GM12878 (cell line): ENCODE data around the gene NT5DC3. TPM values are rescaled to one million over a fixed set of nuclear protein-coding genes. Genes with fewer than 3 reads are reported as not detected.

Source experiments
- ATAC-seq: fragments of 200-7000 bp; cut with Tn5 transposase; 3 replicates; pipeline ENCODE4 v1.9.1; 2020; ENCODE audit warnings: mild to moderate bottlenecking, moderate library complexity
- BruUV-seq: library from RNA; stranded (reverse); fragments of 400-500 nt; replicated peaks from 2 replicates; lab custom pipeline; 2021; lab: Mats Ljungman, UMichigan
- CTCF ChIA-PET: fragments of 300-600 bp; sonication (Branson Sonifier 250); formaldehyde crosslinking; extraction: SDS; loops from one replicate; lab custom pipeline; 2021; ENCODE audit warnings: inconsistent platforms; lab: Yijun Ruan, JAX
- POLR2A ChIA-PET: fragments of 350-600 bp; formaldehyde crosslinking; extraction: SDS; loops from one replicate; lab custom pipeline; 2021; ENCODE audit warnings: inconsistent platforms; lab: Charles Lee
- RAD21 ChIA-PET: fragments of 300-600 bp; sonication (Branson Sonifier 250); formaldehyde crosslinking; loops from one replicate; lab custom pipeline; 2023; ENCODE audit warnings: antibody characterized with exemption; ENCODE audit not compliant: unreplicated experiment; lab: Charles Lee
- SMC1A ChIA-PET: fragments of 300-600 bp; sonication (Branson Sonifier 250); formaldehyde crosslinking; loops from one replicate; lab custom pipeline; 2023; ENCODE audit not compliant: unreplicated experiment, uncharacterized antibody; lab: Charles Lee
- DNase-seq: peaks from one replicate; pipeline ENCODE4 v3.0.0-alpha.2; 2011; ENCODE audit warnings: low read depth, low spot score
- FAIRE-seq: peaks from 3 replicates; lab custom pipeline; 2011; peaks lifted over from hg19 to GRCh38; lab: Jason Lieb, UNC
- H2AFZ ChIP-seq: 2 replicates; pipeline ENCODE4 v1.6.0; 2011; ENCODE audit warnings: low read depth, low read length, control low read depth; ENCODE audit not compliant: control insufficient read depth
- H3K27ac ChIP-seq: 2 replicates; pipeline ENCODE4 v1.5.1; 2011; ENCODE audit warnings: control low read depth; ENCODE audit not compliant: control insufficient read depth, insufficient read depth
- H3K27me3 ChIP-seq, 2 experiments: replicated peaks in 1 of 2; 2 replicates each; pipeline versions ENCODE4 v1.6.0 to v1.6.1; 2011; ENCODE audit warnings: low read length in 1 of 2; ENCODE audit not compliant: control insufficient read depth in 2 of 2, insufficient read depth in 2 of 2
- H3K36me3 ChIP-seq, 2 experiments: 2 replicates each; pipeline ENCODE4 v1.5.1; 2011; ENCODE audit warnings: low read length in 1 of 2; ENCODE audit not compliant: control insufficient read depth in 2 of 2, insufficient read depth in 2 of 2
- H3K4me1 ChIP-seq: 2 replicates; pipeline ENCODE4 v1.6.1; 2011; ENCODE audit warnings: mild to moderate bottlenecking, low read length, moderate library complexity, mixed read lengths; ENCODE audit not compliant: control insufficient read depth, insufficient read depth
- H3K4me2 ChIP-seq: 2 replicates; pipeline ENCODE4 v1.6.0; 2011; ENCODE audit warnings: control low read depth; ENCODE audit not compliant: control insufficient read depth, insufficient read depth
- H3K4me3 ChIP-seq: fragments of 200-600 bp; sonication (generic); 2 replicates; pipeline ENCODE4 v1.5.1; 2016
- H3K79me2 ChIP-seq: 2 replicates; pipeline ENCODE4 v1.6.0; 2011; ENCODE audit warnings: low read length; ENCODE audit not compliant: control insufficient read depth, insufficient read depth
- H3K9ac ChIP-seq: 2 replicates; pipeline ENCODE4 v1.8.0; 2011; ENCODE audit warnings: low read length, control low read depth, mixed read lengths; ENCODE audit not compliant: control insufficient read depth, insufficient read depth
- H3K9me3 ChIP-seq: replicated peaks from 3 replicates; pipeline ENCODE4 v1.5.1; 2011; ENCODE audit warnings: mild to moderate bottlenecking, low read length; ENCODE audit not compliant: control insufficient read depth, insufficient read depth
- H4K20me1 ChIP-seq: 2 replicates; pipeline ENCODE4 v1.6.0; 2011; ENCODE audit not compliant: control insufficient read depth, insufficient read depth
- CBX5 ChIP-seq: sonication (generic); IDR thresholded peaks from 2 replicates; pipeline ENCODE4 v1.6.1; 2016; ENCODE audit warnings: low read depth, moderate library complexity, mild to moderate bottlenecking, inconsistent platforms
- CEBPB ChIP-seq, 2 experiments: fragments of 150-350 bp in 1 of 2; IDR thresholded peaks; 2 replicates each; pipeline ENCODE4 v1.6.1; 2012 to 2014; ENCODE audit warnings: low read depth in 2 of 2, low read length in 2 of 2, borderline replicate concordance in 1 of 2, inconsistent platforms in 1 of 2
- CEBPZ ChIP-seq: fragments of 150-350 bp; IDR thresholded peaks from 2 replicates; pipeline ENCODE4 v1.6.1; 2016; ENCODE audit warnings: low read depth, low read length
- MXI1 ChIP-seq: fragments of 150-350 bp; IDR thresholded peaks from 2 replicates; pipeline ENCODE4 v1.6.1; 2011; ENCODE audit warnings: low read depth, mild to moderate bottlenecking, inconsistent platforms, low read length, improper control_type of control experiment
- RELA ChIP-seq: fragments of 450-650 bp; IDR thresholded peaks from 2 replicates; pipeline ENCODE4 v1.8.0; 2014; ENCODE audit warnings: borderline replicate concordance; ENCODE audit not compliant: partially characterized antibody
- ZNF217 ChIP-seq: fragments of 450-650 bp; IDR thresholded peaks from 2 replicates; pipeline ENCODE4 v1.6.1; 2017; ENCODE audit warnings: antibody characterized with exemption, mild to moderate bottlenecking
- ZNF384 ChIP-seq: IDR thresholded peaks from 2 replicates; pipeline ENCODE4 v1.6.1; 2012; ENCODE audit warnings: low read depth, mild to moderate bottlenecking, low read length, improper control_type of control experiment, borderline replicate concordance
- ZZZ3 ChIP-seq: IDR thresholded peaks from 2 replicates; pipeline ENCODE4 v1.6.1; 2011; ENCODE audit warnings: low read depth; ENCODE audit not compliant: control insufficient read depth, insufficient read length
- WGBS: methylation state at CpG from one replicate; pipeline ENCODE4 v1.1.6; 2016; ENCODE audit warnings: low lambda C conversion rate; ENCODE audit not compliant: insufficient replicate concordance, insufficient coverage; ENCODE audit errors: missing lambda C conversion rate; 5-methylcytosine and 5-hydroxymethylcytosine counted together
- in situ Hi-C: fragments of 300-500 bp; cut with MboI; formaldehyde crosslinking; loops from 9 replicates; pipeline ENCODE4 v1.14.3; 2018; ENCODE audit warnings: mixed read lengths
- intact Hi-C: fragments of 100-400 bp; cut with micrococcal nuclease; formaldehyde crosslinking; loops from one replicate; pipeline ENCODE4 v1.14.2; 2022; ENCODE audit not compliant: unreplicated experiment
- polyA plus RNA-seq, 11 experiments: library from polyadenylated mRNA; depleted of rRNA in 4 of 11; unstranded in 6 of 11; stranded (reverse) in 5 of 11; fragments of >200 nt; fragmentation: Nextera tagmentation in 4 of 11; fragmentation: Illumina TruSeq in 1 of 11; extraction: Ambion mirVana in 4 of 11; extraction: Trizol in 1 of 11; gene quantifications; 1 replicate in 1 of 11; 2 replicates in 10 of 11; pipeline versions ENCODE4 v1.2.1 to v1.2.3, GENCODE V29; 2011 to 2016; ENCODE audit warnings: inconsistent platforms in 2 of 11, missing spikeins in 2 of 11, low read depth in 1 of 11
- total RNA-seq, 4 experiments: library from RNA; depleted of rRNA in 3 of 4; stranded (reverse); fragments of >200 nt in 3 of 4; fragmentation: Illumina TruSeq in 1 of 4; extraction: Trizol in 1 of 4; gene quantifications; 2 replicates each; pipeline versions ENCODE4 v1.2.1 to v1.2.3, GENCODE V29; 2013 to 2021
- TF ChIP-seq, protein P1 (sequence below): IDR thresholded peaks from 2 replicates; pipeline ENCODE4 v1.6.1; 2011; ENCODE audit warnings: borderline replicate concordance, low read depth, mild to moderate bottlenecking, moderate library complexity, low read length; ENCODE audit not compliant: insufficient read depth, poor library complexity, severe bottlenecking
- TF ChIP-seq, protein P2 (sequence below): IDR thresholded peaks from 2 replicates; pipeline ENCODE4 v1.6.1; 2012; ENCODE audit warnings: mild to moderate bottlenecking, low read depth, low read length

NT5DC3 gene
- total and polyA plus RNA-seq, 10 of the 15 experiments (the other 5 are each of a cell fraction or from before 2014, with no cell fraction given) = 2.0 to 12.4 (median 5.9) TPM

DNA sequence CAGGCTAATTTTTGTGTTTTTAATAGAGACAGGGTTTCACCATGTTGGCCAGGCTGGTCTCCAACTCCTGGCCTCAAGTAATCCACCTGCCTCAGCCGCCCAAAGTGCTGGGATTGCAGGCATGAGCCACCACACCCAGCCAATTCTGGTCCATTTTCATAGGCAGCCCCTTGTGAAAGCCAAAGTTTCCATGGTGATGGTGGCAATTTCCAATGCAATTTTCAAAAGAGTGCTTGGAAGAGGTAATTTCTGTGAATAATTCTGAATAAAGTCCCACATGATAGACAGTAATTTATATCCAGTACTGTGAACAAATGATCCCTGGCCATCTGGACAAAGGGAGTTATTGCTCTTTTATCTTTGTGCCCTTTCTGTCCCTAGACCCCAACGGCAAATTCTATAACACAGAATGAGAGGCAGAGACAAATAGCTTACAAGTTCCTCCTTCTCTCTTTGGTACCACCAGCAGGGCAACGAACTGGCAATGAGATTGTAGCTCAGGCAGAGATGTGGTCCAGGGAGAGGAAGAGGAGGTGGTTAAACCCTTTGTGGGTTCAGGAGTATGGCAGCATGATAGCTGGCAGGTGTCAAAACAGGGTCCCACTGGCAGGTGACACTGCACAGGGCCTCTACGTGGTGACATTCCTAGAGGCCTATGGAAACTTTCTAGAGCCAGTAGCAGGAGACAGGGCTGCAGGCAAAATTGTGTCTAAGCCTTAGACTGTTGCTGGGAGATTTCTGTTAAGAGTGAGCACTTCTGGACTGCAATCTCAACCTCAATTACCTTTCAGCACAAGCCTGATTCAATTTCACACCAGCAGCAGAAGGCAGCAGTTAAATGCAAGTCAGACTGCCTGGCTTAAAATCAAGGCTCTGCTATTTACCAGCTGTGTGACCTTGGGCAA lies 46.5 kb downstream of the NT5DC3 start (continued):
- TF ChIP-seq, protein P1, sequence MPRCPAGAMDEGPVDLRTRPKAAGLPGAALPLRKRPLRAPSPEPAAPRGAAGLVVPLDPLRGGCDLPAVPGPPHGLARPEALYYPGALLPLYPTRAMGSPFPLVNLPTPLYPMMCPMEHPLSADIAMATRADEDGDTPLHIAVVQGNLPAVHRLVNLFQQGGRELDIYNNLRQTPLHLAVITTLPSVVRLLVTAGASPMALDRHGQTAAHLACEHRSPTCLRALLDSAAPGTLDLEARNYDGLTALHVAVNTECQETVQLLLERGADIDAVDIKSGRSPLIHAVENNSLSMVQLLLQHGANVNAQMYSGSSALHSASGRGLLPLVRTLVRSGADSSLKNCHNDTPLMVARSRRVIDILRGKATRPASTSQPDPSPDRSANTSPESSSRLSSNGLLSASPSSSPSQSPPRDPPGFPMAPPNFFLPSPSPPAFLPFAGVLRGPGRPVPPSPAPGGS = no peak

GRCh38 chr12:103793512-103794045 lies 47.5 kb downstream of the NT5DC3 start:
- Histone ChIP-seq H2AFZ (no peak overlapping the region), H4K20me1 (no peaks in the 10 kb centered on the region), H3K4me3 (no peak overlapping the region), H3K36me3 (peaks cover 5% of the 10 kb centered on the region in 2 experiments; a peak in 3 of 4 replicates), H3K79me2 (no peaks in the 10 kb centered on the region), H3K27me3 (no peaks in the 10 kb centered on the region), H3K27ac (no peak overlapping the region), H3K9ac (no peak overlapping the region), H3K4me1 (no peaks in the 10 kb centered on the region), H3K4me2 (no peak overlapping the region), H3K9me3 (no peaks in the 10 kb centered on the region)
- SMC1A ChIA-PET = interaction anchor here (1.2 kb wide), 1 partner anchor 9 kb away, joined by 3 read pairs; no protein-coding TSS in a partner anchor
- intact Hi-C loops (no loop called here), in situ Hi-C loops (no loop called here)
- ATAC-seq (no peak), FAIRE-seq (no peak), DNase-seq (no peak)
- no TSS peak for BruUV-seq
- RAD21 ChIA-PET = no interaction called here
- POLR2A ChIA-PET = no interaction called here
- 88% methylated on average over 9 of the region's 9 CpGs for WGBS
- TF ChIP-seq, protein P2, sequence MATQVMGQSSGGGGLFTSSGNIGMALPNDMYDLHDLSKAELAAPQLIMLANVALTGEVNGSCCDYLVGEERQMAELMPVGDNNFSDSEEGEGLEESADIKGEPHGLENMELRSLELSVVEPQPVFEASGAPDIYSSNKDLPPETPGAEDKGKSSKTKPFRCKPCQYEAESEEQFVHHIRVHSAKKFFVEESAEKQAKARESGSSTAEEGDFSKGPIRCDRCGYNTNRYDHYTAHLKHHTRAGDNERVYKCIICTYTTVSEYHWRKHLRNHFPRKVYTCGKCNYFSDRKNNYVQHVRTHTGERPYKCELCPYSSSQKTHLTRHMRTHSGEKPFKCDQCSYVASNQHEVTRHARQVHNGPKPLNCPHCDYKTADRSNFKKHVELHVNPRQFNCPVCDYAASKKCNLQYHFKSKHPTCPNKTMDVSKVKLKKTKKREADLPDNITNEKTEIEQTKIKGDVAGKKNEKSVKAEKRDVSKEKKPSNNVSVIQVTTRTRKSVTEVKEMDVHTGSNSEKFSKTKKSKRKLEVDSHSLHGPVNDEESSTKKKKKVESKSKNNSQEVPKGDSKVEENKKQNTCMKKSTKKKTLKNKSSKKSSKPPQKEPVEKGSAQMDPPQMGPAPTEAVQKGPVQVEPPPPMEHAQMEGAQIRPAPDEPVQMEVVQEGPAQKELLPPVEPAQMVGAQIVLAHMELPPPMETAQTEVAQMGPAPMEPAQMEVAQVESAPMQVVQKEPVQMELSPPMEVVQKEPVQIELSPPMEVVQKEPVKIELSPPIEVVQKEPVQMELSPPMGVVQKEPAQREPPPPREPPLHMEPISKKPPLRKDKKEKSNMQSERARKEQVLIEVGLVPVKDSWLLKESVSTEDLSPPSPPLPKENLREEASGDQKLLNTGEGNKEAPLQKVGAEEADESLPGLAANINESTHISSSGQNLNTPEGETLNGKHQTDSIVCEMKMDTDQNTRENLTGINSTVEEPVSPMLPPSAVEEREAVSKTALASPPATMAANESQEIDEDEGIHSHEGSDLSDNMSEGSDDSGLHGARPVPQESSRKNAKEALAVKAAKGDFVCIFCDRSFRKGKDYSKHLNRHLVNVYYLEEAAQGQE = no peak
- TF ChIP-seq MXI1 = no peak
- no peak for TF ChIP-seq ZNF384
- TF ChIP-seq ZZZ3 = no peak
- TF ChIP-seq ZNF217 = no peak
- no peak for TF ChIP-seq CBX5
- no peak for TF ChIP-seq RELA
- no peak for TF ChIP-seq CEBPZ
- no peak for TF ChIP-seq CEBPB (IDR thresholded peaks at IDR 0.05; ENCODE audit: borderline replicate concordance in 1 of 2, low read depth in 2 of 2, low read length in 2 of 2)
- CTCF ChIA-PET = no interaction called here
